Measurements from ENCODE around the gene APLF.

DNA sequence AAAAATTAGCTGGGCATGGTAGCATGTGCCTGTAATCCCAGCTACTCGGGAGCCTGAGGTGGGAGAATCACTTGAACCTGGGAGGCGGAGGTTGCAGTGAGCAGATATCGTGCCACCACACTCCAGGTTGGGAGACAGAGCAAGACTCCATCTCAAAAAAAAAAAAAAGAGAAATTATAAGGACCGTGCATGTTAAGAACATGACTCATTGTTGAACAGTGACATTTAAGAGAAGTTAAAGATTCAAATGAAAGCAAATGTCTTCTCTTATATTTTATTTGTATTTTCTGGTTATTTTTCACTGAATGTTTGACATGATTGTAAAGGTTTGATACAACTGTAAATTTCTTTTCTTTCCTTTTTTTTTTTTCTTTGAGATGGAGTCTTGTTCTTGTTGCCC lies 69.6 kb downstream of the APLF start:
- TF ChIP-seq CTCF (IDR thresholded peaks at IDR 0.05) = no peak
- no peak for TF ChIP-seq EP300 (IDR thresholded peaks at IDR 0.05)
- TF ChIP-seq POLR2A (IDR thresholded peaks at IDR 0.05) = no peak

Data from tibial nerve (tissue), 4 donors.